Spleen (tissue), 11 donors: Measurements from ENCODE around the gene DISC1. TPM values are rescaled to one million over a fixed set of nuclear protein-coding genes. Genes with fewer than 3 reads are reported as not detected.

Source experiments
- DNase-seq: peaks from one replicate; pipeline ENCODE4 v3.0.0-alpha.2; 2020
- H3K27ac ChIP-seq, 8 donors: fragments of 200-600 bp; sonication (generic) in 7 of 8; 1 replicate in 4 of 8; 2 replicates in 4 of 8; pipeline versions ENCODE4 v1.5.0 to v1.8.0; 2016 to 2021; ENCODE audit warnings: inconsistent platforms in 4 of 8, mild to moderate bottlenecking in 4 of 8, moderate library complexity in 1 of 8
- H3K27me3 ChIP-seq, 7 donors: fragments of 200-600 bp; sonication (generic) in 6 of 7; replicated peaks in 1 of 7; 1 replicate in 4 of 7; 2 replicates in 3 of 7; pipeline versions ENCODE4 v1.5.0 to v1.8.0; 2016 to 2021; ENCODE audit warnings: inconsistent platforms in 3 of 7, mild to moderate bottlenecking in 1 of 7
- H3K36me3 ChIP-seq, 6 donors: fragments of 200-600 bp; sonication (generic) in 5 of 6; 1 replicate in 4 of 6; 2 replicates in 2 of 6; pipeline versions ENCODE4 v1.5.0 to v1.8.0; 2016 to 2021; ENCODE audit warnings: inconsistent platforms in 2 of 6
- H3K4me1 ChIP-seq, 6 donors: fragments of 200-600 bp; sonication (generic) in 5 of 6; 1 replicate in 3 of 6; 2 replicates in 3 of 6; pipeline versions ENCODE4 v1.5.0 to v1.8.0; 2016 to 2021; ENCODE audit warnings: inconsistent platforms in 3 of 6
- H3K4me3 ChIP-seq, 8 donors: fragments of 200-600 bp; sonication (generic) in 7 of 8; 1 replicate in 4 of 8; 2 replicates in 4 of 8; pipeline versions ENCODE4 v1.5.0 to v1.8.0; 2016 to 2021; ENCODE audit warnings: inconsistent platforms in 4 of 8, mild to moderate bottlenecking in 4 of 8, moderate library complexity in 2 of 8
- H3K9me3 ChIP-seq, 8 donors: fragments of 200-600 bp; sonication (generic) in 7 of 8; 1 replicate in 4 of 8; 2 replicates in 4 of 8; pipeline versions ENCODE4 v1.5.0 to v1.8.0; 2016 to 2021; ENCODE audit warnings: inconsistent platforms in 4 of 8
- CTCF ChIP-seq, 11 experiments: fragments of 200-600 bp in 7 of 11; fragments of 450-650 bp in 4 of 11; sonication (generic) in 4 of 11; IDR thresholded peaks in 8 of 11; conservative IDR thresholded peaks in 3 of 11; 1 replicate in 7 of 11; 2 replicates in 4 of 11; pipeline versions ENCODE4 v1.4.0 to v1.8.0; 2016 to 2021; ENCODE audit warnings: antibody characterized with exemption in 11 of 11, inconsistent platforms in 4 of 11, mild to moderate bottlenecking in 1 of 11
- POLR2A ChIP-seq, 3 donors: fragments of 450-650 bp; IDR thresholded peaks; one replicate each; pipeline ENCODE4 v1.5.1; 2017; ENCODE audit warnings: antibody characterized with exemption in 3 of 3, mild to moderate bottlenecking in 1 of 3
- POLR2AphosphoS5 ChIP-seq, 3 donors: sonication (generic); formaldehyde crosslinking; IDR thresholded peaks; one replicate each; pipeline ENCODE4 v1.5.1; 2017; ENCODE audit warnings: antibody characterized with exemption in 3 of 3
- WGBS, 5 donors: extraction: QIAGEN DNeasy Blood & Tissue Kit in 3 of 5; methylation state at CpG; one replicate each; pipeline versions ENCODE4 v1.1.5 to v1.1.7; 2013 to 2018; 5-methylcytosine and 5-hydroxymethylcytosine counted together
- intact Hi-C: fragments of 100-400 bp; cut with DNase I; formaldehyde crosslinking; loops from one replicate; pipeline ENCODE4 v1.15.0; 2023; ENCODE audit warnings: low total_unique reads
- polyA plus RNA-seq, 3 donors: library from polyadenylated mRNA; stranded (reverse); fragments of 200-250 nt; gene quantifications; one replicate each; pipeline ENCODE4 v1.2.1, GENCODE V29; 2013
- total RNA-seq, 7 donors: library from RNA; depleted of rRNA in 3 of 7; stranded (reverse); fragments of >200 nt in 3 of 7; fragmentation: NEBNext Ultra II Directional in 4 of 7; extraction: Animal tissue kit (Norgen Biotek cat#: 25700) in 4 of 7; gene quantifications; one replicate each; pipeline versions ENCODE4 v1.1.0 to v1.2.1, GENCODE V29; 2016 to 2021
- donor health status: healthy with polysubstance abuse.
- donor health status: DM: no; HTN: no; CAD: no; lungs with moderate emphysema.
- donor health status: DM: no; HTN: no; CAD: no.
- donor health status: Bipolar disorder and iron deficiency.
- donor health status: healthy.
- donor health status: DM: no; HTN: no; CAD: no.
- donor health status: DM: yes; HTN: yes; CAD: no.

The DISC1 gene
- total and polyA plus RNA-seq, 10 donors = 0.89 to 36.4 (median 24.2) TPM

- H3K4me1 ChIP-seq = peaks cover 0 to 41% (median 20%) of the 10 kb centered on the region in 6 donors
- H3K9me3 ChIP-seq = peaks cover 0 to 12% (median 5%) of the 10 kb centered on the region in 8 donors
- 81 to 90% (median 86%) methylated on average over 17 of the region's 17 CpGs for WGBS, 5 donors
- peak in 6 of 11 experiments; percentile 21 to 46 (median 32) for TF ChIP-seq CTCF (IDR thresholded peaks at IDR 0.05 in 8 of 11, conservative IDR thresholded peaks at IDR 0.05 in 3 of 11)
- no peak for TF ChIP-seq POLR2AphosphoS5 (IDR thresholded peaks at IDR 0.05)
- peaks cover 0 to 20% (median 10%) of the 10 kb centered on the region in 6 donors for H3K36me3 ChIP-seq
- no peak overlapping the region for H3K4me3 ChIP-seq
- intact Hi-C loops = no loop called here
- H3K27me3 ChIP-seq = peaks cover 0 to 21% (median 0%) of the 10 kb centered on the region in 7 donors
- H3K27ac ChIP-seq = no peak overlapping the region
- DNase-seq = no peak
Observed at GRCh38 chr1:231691618-231692259, 65.1 kb downstream of the DISC1 start.

GRCh38 chr1:231693361-231694074 is 66.9 kb downstream of the DISC1 start:
- 87 to 92% (median 90%) methylated on average over 14 to 18 of the region's 18 CpGs for WGBS, 5 donors
- DNase-seq = no peak
- Histone ChIP-seq H3K27ac (no peak overlapping the region), H3K4me1 (peaks cover 0 to 41% (median 20%) of the 10 kb centered on the region in 6 donors), H3K36me3 (peaks cover 0 to 20% (median 10%) of the 10 kb centered on the region in 6 donors), H3K9me3 (no peaks in the 10 kb centered on the region), H3K4me3 (no peak overlapping the region), H3K27me3 (peaks cover 0 to 19% (median 0%) of the 10 kb centered on the region in 7 donors)
- intact Hi-C loops = no loop called here
- TF ChIP-seq POLR2AphosphoS5 (IDR thresholded peaks at IDR 0.05) = no peak
- no peak for TF ChIP-seq POLR2A (IDR thresholded peaks at IDR 0.05)
- no peak for TF ChIP-seq CTCF (IDR thresholded peaks at IDR 0.05 in 8 of 11, conservative IDR thresholded peaks at IDR 0.05 in 3 of 11)

DNA sequence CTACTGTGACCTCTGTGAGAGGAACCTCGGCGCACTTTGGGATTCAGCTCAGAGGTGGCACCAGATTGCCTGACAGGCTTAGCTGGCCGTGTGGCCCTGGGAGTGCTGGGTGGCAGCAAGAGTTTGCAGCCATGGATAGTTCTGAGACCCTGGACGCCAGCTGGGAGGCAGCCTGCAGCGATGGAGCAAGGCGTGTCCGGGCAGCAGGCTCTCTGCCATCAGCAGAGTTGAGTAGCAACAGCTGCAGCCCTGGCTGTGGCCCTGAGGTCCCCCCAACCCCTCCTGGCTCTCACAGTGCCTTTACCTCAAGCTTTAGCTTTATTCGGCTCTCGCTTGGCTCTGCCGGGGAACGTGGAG is 67.5 kb downstream of the DISC1 start:
- peak overlapping the region in 2 of 8 donors; percentile 20 to 29 for H3K27ac ChIP-seq
- TF ChIP-seq CTCF (IDR thresholded peaks at IDR 0.05 in 8 of 11, conservative IDR thresholded peaks at IDR 0.05 in 3 of 11) (no peak), POLR2A (IDR thresholded peaks at IDR 0.05) (no peak), POLR2AphosphoS5 (IDR thresholded peaks at IDR 0.05) (no peak)
- WGBS, 5 donors = 75 to 89% (median 85%) methylated on average over 9 to 11 of the region's 11 CpGs

More for the DNA sequence above, 67.5 kb downstream of the DISC1 start:
- Histone ChIP-seq H3K36me3 (peaks cover 0 to 20% (median 10%) of the 10 kb centered on the region in 6 donors), H3K9me3 (no peaks in the 10 kb centered on the region), H3K27me3 (peaks cover 0 to 16% (median 0%) of the 10 kb centered on the region in 7 donors), H3K4me1 (peaks cover 0 to 44% (median 20%) of the 10 kb centered on the region in 6 donors), H3K4me3 (no peak overlapping the region)
- DNase-seq = no peak
- intact Hi-C loops = no loop called here
